HEK293 (cell line): ENCODE data around the gene SH3RF1.

Experiments
- CTCF ChIP-seq: fragments of 450-650 bp; formaldehyde crosslinking; IDR thresholded peaks from 2 replicates; pipeline ENCODE4 v1.5.1; 2016; ENCODE audit warnings: missing biosample characterization, missing genetic modification characterization
- KLF16 ChIP-seq: fragments of 450-650 bp; formaldehyde crosslinking; IDR thresholded peaks from 2 replicates; pipeline ENCODE4 v1.5.1; 2017; ENCODE audit warnings: missing biosample characterization, missing genetic modification characterization
- SP2 ChIP-seq: fragments of 450-650 bp; formaldehyde crosslinking; IDR thresholded peaks from 2 replicates; pipeline ENCODE4 v1.5.1; 2016; ENCODE audit warnings: missing biosample characterization, missing genetic modification characterization
- ZBTB11 ChIP-seq: fragments of 450-650 bp; formaldehyde crosslinking; conservative IDR thresholded peaks from 2 replicates; pipeline ENCODE4 v1.5.1; 2016; ENCODE audit warnings: low read depth, missing biosample characterization, missing genetic modification characterization
- ZBTB21 ChIP-seq: fragments of 450-650 bp; formaldehyde crosslinking; IDR thresholded peaks from 2 replicates; pipeline ENCODE4 v1.5.1; 2017; ENCODE audit warnings: missing biosample characterization, missing genetic modification characterization
- ZNF114 ChIP-seq: fragments of 450-650 bp; formaldehyde crosslinking; IDR thresholded peaks from 2 replicates; pipeline ENCODE4 v1.5.0; 2017; ENCODE audit warnings: missing biosample characterization, missing genetic modification characterization
- ZNF133 ChIP-seq: fragments of 450-650 bp; formaldehyde crosslinking; IDR thresholded peaks from 2 replicates; pipeline ENCODE4 v1.5.1; 2016; ENCODE audit warnings: missing biosample characterization, missing genetic modification characterization
- ZNF274 ChIP-seq, 2 experiments: fragments of 200-500 bp in 1 of 2; fragments of 450-650 bp in 1 of 2; sonication (Bioruptor generic) in 1 of 2; formaldehyde crosslinking in 1 of 2; IDR thresholded peaks; 2 replicates each; pipeline versions ENCODE4 v1.5.1 to v1.6.1; 2014 to 2016; ENCODE audit warnings: borderline replicate concordance in 1 of 2, inconsistent platforms in 1 of 2, low read length in 1 of 2, missing biosample characterization in 1 of 2, missing genetic modification characterization in 1 of 2
- ZNF341 ChIP-seq: fragments of 450-650 bp; formaldehyde crosslinking; IDR thresholded peaks from 2 replicates; pipeline ENCODE4; 2016; ENCODE audit warnings: low read depth, missing biosample characterization, missing genetic modification characterization
- ZNF423 ChIP-seq: fragments of 450-650 bp; formaldehyde crosslinking; IDR thresholded peaks from 2 replicates; pipeline ENCODE4 v1.5.1; 2016; ENCODE audit warnings: missing biosample characterization, missing genetic modification characterization
- ZNF645 ChIP-seq: fragments of 450-650 bp; formaldehyde crosslinking; IDR thresholded peaks from 2 replicates; pipeline ENCODE4; 2016; ENCODE audit warnings: missing biosample characterization, missing genetic modification characterization
- ZNF707 ChIP-seq: fragments of 450-650 bp; formaldehyde crosslinking; IDR thresholded peaks from 2 replicates; pipeline ENCODE4 v1.5.1; 2016; ENCODE audit warnings: missing biosample characterization, missing genetic modification characterization

GRCh38 chr4:169143335-169143734 is 127.4 kb downstream of the SH3RF1 start:
- TF ChIP-seq CTCF (no peak), ZBTB21 (no peak), ZNF707 (tag by site-specific recombination) (no peak), ZNF274 (IDR thresholded peaks at IDR 0.05; ENCODE audit: low read length) (no peak), ZNF274 (tag by site-specific recombination; IDR thresholded peaks at IDR 0.05; ENCODE audit: borderline replicate concordance) (no peak), ZBTB11 (no peak), ZNF423 (tag by site-specific recombination) (no peak), ZNF114 (tag by site-specific recombination) (no peak), ZNF645 (no peak), ZNF341 (tag by site-specific recombination) (no peak), SP2 (tag by site-specific recombination) (no peak), KLF16 (tag by site-specific recombination) (no peak), ZNF133 (no peak)
